ENCODE results near the gene ZNF750. TPM values are rescaled to one million over a fixed set of nuclear protein-coding genes. Genes with fewer than 3 reads are reported as not detected.

Gene ZNF750
- total and polyA plus RNA-seq, 10 donors: 0.05 to 0.16 (median 0.13) TPM; not detected in 5

DNA sequence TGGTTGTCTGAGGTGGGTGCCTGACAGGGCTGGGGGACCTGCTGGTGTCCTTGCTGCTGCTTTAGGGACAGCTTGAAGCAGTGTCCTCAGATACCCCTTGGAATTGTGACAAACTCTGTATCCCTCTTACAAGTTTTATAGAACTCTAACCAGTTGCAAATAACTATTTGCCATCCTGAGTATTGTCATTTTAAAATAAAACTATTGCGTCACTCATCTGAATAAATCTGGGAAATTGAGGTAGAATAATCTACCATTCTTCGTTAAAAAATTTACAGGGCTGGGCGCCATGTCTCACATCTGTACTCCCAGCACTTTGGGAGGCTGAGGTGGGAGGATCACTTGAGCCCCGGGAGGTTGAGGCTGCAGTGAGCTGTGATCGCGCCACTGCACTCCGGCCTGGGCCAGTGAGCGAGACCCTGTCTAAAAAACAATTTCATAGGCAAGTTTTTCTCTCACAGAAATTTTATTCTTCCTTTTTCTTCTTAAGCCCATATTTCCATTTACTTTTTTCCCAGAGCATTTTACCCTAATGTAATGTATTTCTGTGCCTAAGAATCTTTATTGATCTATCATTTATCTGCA, 14.2 kb downstream of the ZNF750 start:
- H3K4me3 ChIP-seq: no peak overlapping the region
- intact Hi-C loops (cut with DNase I; ENCODE audit: low total_unique reads): no loop called here
- DNase-seq: no peak

GRCh38 chr17:82823004-82823403, 16.8 kb downstream of the ZNF750 start:
- DNase-seq: no peak
- Histone ChIP-seq H3K27me3 (replicated peaks in 1 of 7) (no peaks in the 10 kb centered on the region), H3K9me3 (peaks cover 0 to 18% (median 10%) of the 10 kb centered on the region in 8 donors), H3K27ac (no peak overlapping the region), H3K4me3 (no peak overlapping the region), H3K36me3 (peaks cover 0 to 47% (median 5%) of the 10 kb centered on the region in 6 donors), H3K4me1 (peaks cover 0 to 17% (median 7%) of the 10 kb centered on the region in 6 donors)
- 84 to 97% (median 87%) methylated on average over 5 of the region's 5 CpGs for WGBS, 5 donors
- intact Hi-C loops (cut with DNase I; ENCODE audit: low total_unique reads): no loop called here
- TF ChIP-seq POLR2AphosphoS5 (IDR thresholded peaks at IDR 0.05): no peak
- TF ChIP-seq POLR2A (IDR thresholded peaks at IDR 0.05): no peak
- peak in 4 of 11 experiments; percentile 16 to 26 (median 20) for TF ChIP-seq CTCF (IDR thresholded peaks at IDR 0.05 in 8 of 11, conservative IDR thresholded peaks at IDR 0.05 in 3 of 11)

More for the DNA sequence above, 14.2 kb downstream of the ZNF750 start:
- Histone ChIP-seq H3K27ac (no peak overlapping the region), H3K36me3 (peaks cover 0 to 37% (median 2%) of the 10 kb centered on the region in 6 donors), H3K27me3 (replicated peaks in 1 of 7) (no peaks in the 10 kb centered on the region), H3K9me3 (peaks cover 0 to 5% (median under 1%) of the 10 kb centered on the region in 8 donors), H3K4me1 (no peaks in the 10 kb centered on the region)
- 95 to 100% (median 97%) methylated on average over 8 of the region's 8 CpGs for WGBS, 5 donors
- TF ChIP-seq POLR2A (IDR thresholded peaks at IDR 0.05) (no peak), POLR2AphosphoS5 (IDR thresholded peaks at IDR 0.05) (no peak), CTCF (IDR thresholded peaks at IDR 0.05 in 8 of 11, conservative IDR thresholded peaks at IDR 0.05 in 3 of 11) (no peak)

GRCh38 chr17:82822281-82822680, 17.5 kb downstream of the ZNF750 start:
- Histone ChIP-seq H3K27me3 (replicated peaks in 1 of 7) (no peaks in the 10 kb centered on the region), H3K4me1 (peaks cover 0 to 23% (median 7%) of the 10 kb centered on the region in 6 donors), H3K4me3 (no peak overlapping the region), H3K9me3 (peaks cover 0 to 18% (median 10%) of the 10 kb centered on the region in 8 donors), H3K36me3 (peaks cover 0 to 48% (median 4%) of the 10 kb centered on the region in 6 donors), H3K27ac (no peak overlapping the region)
- TF ChIP-seq CTCF (IDR thresholded peaks at IDR 0.05 in 8 of 11, conservative IDR thresholded peaks at IDR 0.05 in 3 of 11) (no peak), POLR2A (IDR thresholded peaks at IDR 0.05) (no peak), POLR2AphosphoS5 (IDR thresholded peaks at IDR 0.05) (no peak)
- DNase-seq: no peak
- intact Hi-C loops (cut with DNase I; ENCODE audit: low total_unique reads): no loop called here
- WGBS, 5 donors: 89 to 93% (median 92%) methylated on average over 16 of the region's 16 CpGs

DNA sequence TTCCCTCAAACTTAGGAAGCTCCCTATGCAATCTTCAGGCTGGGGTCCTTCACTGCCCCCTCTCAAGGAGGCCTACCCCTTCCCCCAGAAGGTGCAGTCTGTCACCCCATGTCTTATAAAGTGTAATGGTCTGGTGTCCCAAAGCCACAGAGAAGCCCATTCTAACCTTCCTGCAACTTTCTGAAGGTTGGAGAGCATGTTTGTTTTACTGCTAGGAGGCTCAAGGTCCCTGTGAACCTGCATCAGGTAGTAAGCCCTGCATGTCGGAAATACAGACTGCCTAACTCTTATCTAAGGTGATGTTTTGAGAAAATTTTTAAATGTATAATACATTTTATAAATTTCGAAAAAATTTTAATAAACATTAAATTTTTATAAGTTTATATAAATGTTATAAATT, 18.3 kb downstream of the ZNF750 start:
- H3K4me3 ChIP-seq: no peak overlapping the region
- H3K36me3 ChIP-seq: peaks cover 0 to 54% (median 3%) of the 10 kb centered on the region in 6 donors
- TF ChIP-seq POLR2A (IDR thresholded peaks at IDR 0.05) (no peak), POLR2AphosphoS5 (IDR thresholded peaks at IDR 0.05) (no peak), CTCF (IDR thresholded peaks at IDR 0.05 in 8 of 11, conservative IDR thresholded peaks at IDR 0.05 in 3 of 11) (no peak)
- H3K4me1 ChIP-seq: peaks cover 0 to 27% (median 7%) of the 10 kb centered on the region in 6 donors
- no peak for DNase-seq
- intact Hi-C loops (cut with DNase I; ENCODE audit: low total_unique reads): no loop called here
- peaks cover 0 to 18% (median 10%) of the 10 kb centered on the region in 8 donors for H3K9me3 ChIP-seq
- no peaks in the 10 kb centered on the region for H3K27me3 ChIP-seq (replicated peaks in 1 of 7)
- H3K27ac ChIP-seq: no peak overlapping the region
- 94 to 100% (median 95%) methylated on average over 2 of the region's 2 CpGs for WGBS, 5 donors

All from spleen (tissue), 11 donors.